Progenitor cell of endocrine pancreas (in vitro differentiated cells): ENCODE data around the gene NGRN. TPM values are rescaled to one million over a fixed set of nuclear protein-coding genes. Genes with fewer than 3 reads are reported as not detected.
A peak's percentile ranks its signal among the peaks of the same experiment; 100 is the strongest.
"Not testable (repeated sequence)": the region's sequence is repeated elsewhere in the genome, so short reads cannot be mapped to it uniquely, and the experiment has no call there.

Source experiments
- DNase-seq: peaks from one replicate; pipeline ENCODE4 v3.0.0; 2021; ENCODE audit warnings: low spot score; ENCODE audit not compliant: unreplicated experiment
- H3K27ac Mint-ChIP-seq: 2 replicates; pipeline ENCODE4 v1.8.0; 2021; ENCODE audit warnings: mild to moderate bottlenecking, moderate library complexity, mixed read lengths
- H3K27me3 Mint-ChIP-seq: 2 replicates; pipeline ENCODE4 v1.8.0; 2021; ENCODE audit warnings: mixed read lengths
- H3K36me3 Mint-ChIP-seq: 2 replicates; pipeline ENCODE4 v1.8.0; 2022; ENCODE audit warnings: mixed read lengths; ENCODE audit not compliant: insufficient read depth
- H3K4me1 Mint-ChIP-seq: 2 replicates; pipeline ENCODE4 v1.8.0; 2021; ENCODE audit warnings: low read depth, mixed read lengths
- H3K4me3 Mint-ChIP-seq: 2 replicates; pipeline ENCODE4 v1.8.0; 2021; ENCODE audit warnings: low read depth, mild to moderate bottlenecking, moderate library complexity, mixed read lengths
- H3K9me3 Mint-ChIP-seq: 2 replicates; pipeline ENCODE4 v1.8.0; 2021; ENCODE audit warnings: low read depth, mixed read lengths
- total RNA-seq: library from RNA; stranded (reverse); gene quantifications from 2 replicates; pipeline ENCODE4 v1.2.1, GENCODE V29; 2021
- TF ChIP-seq, protein P1 (sequence below): fragments of 200-600 bp; sonication (generic); IDR thresholded peaks from one replicate; pipeline ENCODE4 v1.5.0; 2021; ENCODE audit warnings: antibody characterized with exemption, mild to moderate bottlenecking; ENCODE audit not compliant: unreplicated experiment

NGRN gene
- total RNA-seq, 1 donor from 2014 or later = 121 TPM

DNA sequence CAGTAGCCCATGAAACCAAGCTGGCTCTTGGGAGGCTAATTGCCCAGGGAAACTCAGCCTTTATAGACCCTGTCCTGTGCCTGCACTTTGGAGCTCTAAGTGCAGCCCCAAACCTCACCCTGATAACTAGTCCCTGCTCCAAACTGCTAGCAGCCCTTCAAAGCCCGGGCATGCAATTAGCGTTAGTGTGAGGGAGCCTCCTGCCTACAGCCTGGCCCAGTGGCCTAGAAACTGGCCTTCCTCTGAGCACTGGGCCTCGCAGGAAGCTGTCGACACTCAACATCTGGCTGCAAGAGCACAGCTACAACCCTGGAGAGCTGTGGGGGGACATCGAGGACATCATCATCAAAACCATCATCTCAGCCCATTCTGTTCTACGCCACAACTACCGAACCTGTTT is 7.7 kb upstream of the NGRN start:
- Mint-ChIP-seq H3K4me1 (no peaks in the 10 kb centered on the region), H3K27ac (no peak overlapping the region), H3K36me3 (no peaks in the 10 kb centered on the region), H3K4me3 (no peak overlapping the region), H3K9me3 (no peaks in the 10 kb centered on the region), H3K27me3 (peaks cover 11% of the 10 kb centered on the region)
- DNase-seq = no peak
- TF ChIP-seq, protein P1, sequence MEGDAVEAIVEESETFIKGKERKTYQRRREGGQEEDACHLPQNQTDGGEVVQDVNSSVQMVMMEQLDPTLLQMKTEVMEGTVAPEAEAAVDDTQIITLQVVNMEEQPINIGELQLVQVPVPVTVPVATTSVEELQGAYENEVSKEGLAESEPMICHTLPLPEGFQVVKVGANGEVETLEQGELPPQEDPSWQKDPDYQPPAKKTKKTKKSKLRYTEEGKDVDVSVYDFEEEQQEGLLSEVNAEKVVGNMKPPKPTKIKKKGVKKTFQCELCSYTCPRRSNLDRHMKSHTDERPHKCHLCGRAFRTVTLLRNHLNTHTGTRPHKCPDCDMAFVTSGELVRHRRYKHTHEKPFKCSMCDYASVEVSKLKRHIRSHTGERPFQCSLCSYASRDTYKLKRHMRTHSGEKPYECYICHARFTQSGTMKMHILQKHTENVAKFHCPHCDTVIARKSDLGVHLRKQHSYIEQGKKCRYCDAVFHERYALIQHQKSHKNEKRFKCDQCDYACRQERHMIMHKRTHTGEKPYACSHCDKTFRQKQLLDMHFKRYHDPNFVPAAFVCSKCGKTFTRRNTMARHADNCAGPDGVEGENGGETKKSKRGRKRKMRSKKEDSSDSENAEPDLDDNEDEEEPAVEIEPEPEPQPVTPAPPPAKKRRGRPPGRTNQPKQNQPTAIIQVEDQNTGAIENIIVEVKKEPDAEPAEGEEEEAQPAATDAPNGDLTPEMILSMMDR = no peak

DNA sequence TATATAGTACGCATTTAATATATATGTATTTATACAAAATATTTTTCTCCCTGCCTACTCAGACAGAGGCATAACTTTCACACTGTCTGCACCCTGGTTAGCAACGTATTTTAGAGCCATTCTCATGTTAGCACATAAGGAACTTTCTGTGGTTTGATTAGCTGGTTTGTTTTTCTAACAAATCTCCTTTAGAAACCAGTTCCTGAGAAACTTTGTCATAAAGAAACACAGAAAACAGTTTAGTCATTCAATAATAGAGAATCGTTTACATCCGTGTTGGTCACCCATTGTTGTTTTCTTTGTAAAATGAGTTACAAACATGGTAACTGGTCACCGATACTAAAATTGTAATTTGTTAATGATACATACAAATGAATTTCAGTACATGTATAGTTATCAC is 5.9 kb upstream of the NGRN start:
- Mint-ChIP-seq H3K27me3 (peaks cover 11% of the 10 kb centered on the region), H3K36me3 (no peaks in the 10 kb centered on the region), H3K4me3 (no peak overlapping the region), H3K27ac (no peak overlapping the region), H3K4me1 (no peaks in the 10 kb centered on the region), H3K9me3 (no peaks in the 10 kb centered on the region)
- DNase-seq = no peak
- TF ChIP-seq, protein P1 = no peak

DNA sequence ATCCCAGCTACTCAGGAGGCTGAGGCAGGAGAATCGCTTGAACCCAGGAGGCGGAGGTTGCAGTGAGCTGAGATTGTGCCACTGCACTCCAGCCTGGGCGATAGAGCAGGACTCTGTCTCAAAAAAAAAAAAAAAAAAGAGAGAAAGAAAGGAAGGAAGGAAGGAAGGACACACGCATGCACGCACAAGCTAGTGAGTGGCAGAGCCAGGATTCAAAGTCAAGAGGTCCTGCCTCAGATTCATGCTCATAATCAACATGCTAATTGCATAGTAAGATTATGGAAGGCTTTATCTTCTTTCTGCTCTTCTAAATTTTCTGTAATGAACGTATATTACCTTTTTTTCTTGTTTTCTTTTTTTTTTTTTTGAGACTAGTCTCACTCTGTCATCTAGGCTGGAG is 4.7 kb upstream of the NGRN start:
- not testable (repeated sequence) for H3K4me3 Mint-ChIP-seq, H3K27ac Mint-ChIP-seq, H3K4me1 Mint-ChIP-seq, H3K36me3 Mint-ChIP-seq, H3K27me3 Mint-ChIP-seq, H3K9me3 Mint-ChIP-seq, DNase-seq

DNA sequence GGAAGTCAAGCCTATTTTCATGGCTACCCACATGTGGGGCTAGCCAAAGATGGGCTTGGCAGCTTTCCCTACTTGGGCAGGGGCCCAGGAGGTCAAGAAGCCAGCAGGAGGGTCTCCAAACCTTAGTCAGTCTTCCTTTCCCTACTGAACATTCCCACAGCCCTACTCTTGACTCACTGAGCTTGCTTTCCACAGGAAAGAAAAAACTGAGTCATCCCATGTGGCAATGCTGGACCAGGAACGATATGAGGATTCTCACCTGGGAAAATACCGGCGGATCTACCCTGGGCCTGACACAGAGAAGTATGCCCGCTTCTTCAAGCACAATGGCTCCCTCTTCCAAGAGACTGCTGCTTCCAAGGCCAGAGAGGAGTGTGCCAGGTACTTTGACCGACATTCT is 3.7 kb upstream of the NGRN start:
- Mint-ChIP-seq H3K27ac (no peak overlapping the region), H3K9me3 (no peaks in the 10 kb centered on the region)

DNA sequence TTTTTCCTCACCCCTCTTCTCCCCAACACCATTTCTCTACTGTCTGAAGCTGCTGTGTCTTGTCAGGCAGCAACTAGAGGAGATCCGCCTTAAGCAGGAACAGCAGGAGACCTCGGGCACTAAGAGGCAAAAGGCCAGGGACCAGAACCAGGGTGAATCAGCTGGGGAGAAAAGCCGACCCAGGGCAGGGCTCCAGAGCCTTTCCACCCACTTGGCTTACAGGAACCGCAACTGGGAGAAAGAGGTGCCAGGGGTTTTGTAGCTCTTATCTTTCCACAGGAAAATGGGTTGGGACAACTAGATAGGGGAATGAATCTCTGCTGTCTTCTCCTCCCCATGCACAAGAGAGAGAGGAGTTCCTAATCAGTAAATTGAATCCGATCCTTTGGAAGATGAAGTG is 3.0 kb upstream of the NGRN start:
- DNase-seq = no peak
- H3K36me3 Mint-ChIP-seq = no peaks in the 10 kb centered on the region
- TF ChIP-seq, protein P1 = no peak
- no peak overlapping the region for H3K4me3 Mint-ChIP-seq
- H3K9me3 Mint-ChIP-seq = no peaks in the 10 kb centered on the region
- H3K4me1 Mint-ChIP-seq = peaks cover 15% of the 10 kb centered on the region
- H3K27me3 Mint-ChIP-seq = no peaks in the 10 kb centered on the region
- no peak overlapping the region for H3K27ac Mint-ChIP-seq

More for the DNA sequence above, 3.7 kb upstream of the NGRN start:
- DNase-seq = no peak
- Mint-ChIP-seq H3K27me3 (peaks cover 3% of the 10 kb centered on the region), H3K4me3 (no peak overlapping the region), H3K4me1 (peaks cover 10% of the 10 kb centered on the region), H3K36me3 (no peaks in the 10 kb centered on the region)
- TF ChIP-seq, protein P1 = no peak

DNA sequence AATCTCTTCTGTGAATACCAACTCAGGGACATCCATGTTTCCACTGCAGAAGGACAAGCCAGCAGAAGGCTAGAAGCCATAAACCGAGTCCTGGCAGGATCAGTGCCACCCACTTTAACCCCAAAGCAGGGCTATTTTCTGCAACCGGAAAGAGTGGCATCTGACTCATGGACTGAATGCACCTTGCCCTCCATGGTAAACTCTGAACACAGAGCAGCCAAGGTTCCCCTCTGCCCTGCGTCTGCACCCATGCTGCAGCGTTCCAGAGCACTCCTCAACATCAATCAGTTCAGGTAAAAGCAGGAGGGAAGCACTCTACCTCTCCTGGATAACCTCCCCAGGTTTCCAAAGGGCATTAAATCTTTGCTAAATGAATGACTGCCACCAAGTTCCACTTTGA is 801 bp upstream of the NGRN start:
- no peaks in the 10 kb centered on the region for H3K9me3 Mint-ChIP-seq
- TF ChIP-seq, protein P1 = no peak
- H3K27ac Mint-ChIP-seq = peak overlapping the region; percentile 98
- H3K27me3 Mint-ChIP-seq = no peaks in the 10 kb centered on the region
- peak overlapping the region; percentile 96 for H3K4me3 Mint-ChIP-seq
- no peak for DNase-seq
- H3K36me3 Mint-ChIP-seq = peaks cover 7% of the 10 kb centered on the region
- H3K4me1 Mint-ChIP-seq = peaks cover 26% of the 10 kb centered on the region
